Activated T-cell treated with anti-CD3 and anti-CD28 coated beads, Interleukin-2, amount 50 U/mL, for 4 hours (primary cell): ENCODE results near the gene ST6GALNAC6. TPM values are rescaled to one million over a fixed set of nuclear protein-coding genes. Genes with fewer than 3 reads are reported as not detected.
"Not testable (repeated sequence)": the region's sequence is repeated elsewhere in the genome, so short reads cannot be mapped to it uniquely, and the experiment has no call there.

Experiments
- ATAC-seq, 2 donors: fragments of 200-7000 bp; cut with Tn5 transposase; one replicate each; pipeline ENCODE4 v1.10.0; 2021
- DNase-seq: peaks from one replicate; pipeline ENCODE4 v3.0.0-alpha.2; 2020
- H3K27me3 Mint-ChIP-seq: one replicate; pipeline ENCODE4 v1.8.0; 2021; ENCODE audit warnings: low read depth, mixed read lengths
- H3K36me3 Mint-ChIP-seq: one replicate; pipeline ENCODE4 v1.8.0; 2022; ENCODE audit warnings: mixed read lengths; ENCODE audit not compliant: insufficient read depth
- H3K4me1 Mint-ChIP-seq: one replicate; pipeline ENCODE4 v1.8.0; 2021; ENCODE audit warnings: low read depth, mixed read lengths
- H3K4me3 Mint-ChIP-seq: one replicate; pipeline ENCODE4 v1.8.0; 2021; ENCODE audit warnings: mild to moderate bottlenecking, moderate library complexity, mixed read lengths
- H3K9me3 Mint-ChIP-seq: one replicate; pipeline ENCODE4 v1.8.0; 2021; ENCODE audit warnings: mixed read lengths
- total RNA-seq, 3 donors: library from RNA; stranded (reverse); gene quantifications; one replicate each; pipeline ENCODE4 v1.2.1, GENCODE V29; 2021

ST6GALNAC6 gene
- total RNA-seq, 3 donors from 2014 or later, result 25.9 to 31.5 (median 31.0) TPM

GRCh38 chr9:127870153-127870491 is 29.3 kb downstream of the ST6GALNAC6 start:
- not testable (repeated sequence) for ATAC-seq, H3K9me3 Mint-ChIP-seq, H3K4me3 Mint-ChIP-seq, DNase-seq, H3K27me3 Mint-ChIP-seq, H3K36me3 Mint-ChIP-seq
- H3K4me1 Mint-ChIP-seq, result peaks cover 11% of the 10 kb centered on the region

DNA sequence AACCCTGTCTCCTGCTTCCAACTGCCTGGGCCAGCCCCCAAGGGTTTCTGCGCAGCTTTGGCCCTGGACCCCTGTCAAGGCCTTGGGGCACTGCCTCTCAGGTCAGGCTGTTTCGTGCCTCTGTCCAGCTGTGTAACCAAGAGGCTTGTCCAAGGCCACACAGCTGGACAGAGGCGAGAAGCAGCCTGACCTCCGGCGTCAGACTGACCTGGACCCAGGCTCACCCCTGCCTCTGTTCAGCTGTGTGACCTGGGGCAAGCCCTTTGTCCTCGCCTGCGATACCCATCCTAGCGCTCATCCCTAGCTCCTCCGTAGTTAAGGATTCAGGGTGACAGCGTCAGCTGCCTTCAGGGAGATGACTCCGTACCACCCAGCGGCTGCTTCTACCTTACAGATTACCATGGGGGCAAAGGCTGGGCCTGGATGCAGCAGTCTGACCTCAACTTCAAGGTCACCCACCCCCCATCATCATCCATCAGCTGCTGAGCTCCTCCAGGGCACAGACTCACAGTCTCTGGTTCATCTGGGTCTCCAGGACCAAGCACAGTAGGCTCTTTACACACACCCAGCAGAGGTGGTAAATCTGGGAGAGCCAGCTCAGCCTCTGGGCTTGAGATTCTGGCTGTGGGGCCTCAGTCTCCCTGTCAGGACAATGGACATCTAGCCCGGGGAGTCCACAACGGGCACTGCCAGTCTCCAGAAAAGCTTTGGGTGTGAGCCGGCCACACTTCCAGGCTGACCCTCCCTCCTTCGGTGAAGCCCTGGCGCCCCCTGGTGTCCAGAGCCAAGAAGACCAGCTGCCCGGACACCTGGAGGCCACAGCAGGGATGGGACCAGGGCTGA is 29.9 kb downstream of the ST6GALNAC6 start:
- no peaks in the 10 kb centered on the region for H3K9me3 Mint-ChIP-seq
- peaks cover 17% of the 10 kb centered on the region for H3K4me1 Mint-ChIP-seq
- no peak overlapping the region for H3K4me3 Mint-ChIP-seq
- H3K36me3 Mint-ChIP-seq, result peaks cover 2% of the 10 kb centered on the region
- DNase-seq (peak; percentile 77), ATAC-seq (peak; percentile 62 to 67)
- no peaks in the 10 kb centered on the region for H3K27me3 Mint-ChIP-seq

GRCh38 chr9:127868278-127868902 is 31.0 kb downstream of the ST6GALNAC6 start:
- no peaks in the 10 kb centered on the region for H3K9me3 Mint-ChIP-seq
- ATAC-seq, result no peak
- DNase-seq, result no peak
- H3K4me3 Mint-ChIP-seq, result no peak overlapping the region
- no peaks in the 10 kb centered on the region for H3K27me3 Mint-ChIP-seq
- H3K4me1 Mint-ChIP-seq, result peaks cover 17% of the 10 kb centered on the region
- peaks cover 2% of the 10 kb centered on the region for H3K36me3 Mint-ChIP-seq

DNA sequence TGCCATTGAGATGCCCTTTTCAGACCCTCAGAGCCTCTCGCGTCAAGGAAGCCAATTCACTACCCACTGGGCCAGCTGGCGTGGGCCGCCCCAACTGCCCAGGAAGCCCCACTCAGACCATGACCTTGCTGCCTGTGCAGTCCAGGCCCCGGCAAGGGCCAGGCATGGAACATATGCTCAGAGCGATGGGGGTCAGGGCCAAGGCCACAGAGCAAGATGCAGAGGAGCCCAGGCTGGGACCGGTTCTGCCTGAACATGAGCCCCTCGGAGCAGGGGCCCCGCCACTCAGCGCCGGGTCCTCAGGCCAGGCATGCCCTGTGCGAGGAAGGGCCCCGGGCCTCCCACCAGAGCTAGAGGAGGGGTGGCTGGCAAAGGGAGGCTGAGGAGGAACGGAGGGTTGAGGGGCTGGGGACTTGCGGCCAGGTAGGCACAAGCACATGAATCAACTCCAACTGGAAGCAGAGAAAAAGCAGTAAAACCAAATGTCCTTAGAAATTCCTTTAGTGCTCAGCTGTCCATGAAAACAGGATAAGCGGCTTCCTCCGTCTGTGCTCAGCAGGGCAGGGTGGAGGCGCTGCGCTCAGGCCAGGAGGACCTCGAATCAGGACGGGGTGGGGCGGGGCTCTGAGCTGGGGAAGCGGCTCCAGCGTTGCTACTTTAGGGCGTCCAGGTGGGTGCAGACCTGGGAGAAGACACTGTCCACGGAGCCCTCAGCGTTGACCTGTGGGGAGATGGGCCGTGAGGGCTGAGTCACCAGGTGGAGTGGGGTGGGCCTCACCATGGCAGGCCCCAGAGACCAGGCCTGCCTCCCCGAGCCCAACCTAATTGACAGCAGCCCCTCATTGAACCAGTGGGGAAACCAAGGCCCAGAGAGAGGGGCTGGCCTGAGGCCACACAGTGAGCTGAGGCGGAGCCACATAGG is 31.8 kb downstream of the ST6GALNAC6 start:
- ATAC-seq, result no peak
- Mint-ChIP-seq H3K4me3 (no peak overlapping the region), H3K27me3 (no peaks in the 10 kb centered on the region), H3K9me3 (no peaks in the 10 kb centered on the region), H3K36me3 (peaks cover 2% of the 10 kb centered on the region), H3K4me1 (peaks cover 23% of the 10 kb centered on the region)
- no peak for DNase-seq

DNA sequence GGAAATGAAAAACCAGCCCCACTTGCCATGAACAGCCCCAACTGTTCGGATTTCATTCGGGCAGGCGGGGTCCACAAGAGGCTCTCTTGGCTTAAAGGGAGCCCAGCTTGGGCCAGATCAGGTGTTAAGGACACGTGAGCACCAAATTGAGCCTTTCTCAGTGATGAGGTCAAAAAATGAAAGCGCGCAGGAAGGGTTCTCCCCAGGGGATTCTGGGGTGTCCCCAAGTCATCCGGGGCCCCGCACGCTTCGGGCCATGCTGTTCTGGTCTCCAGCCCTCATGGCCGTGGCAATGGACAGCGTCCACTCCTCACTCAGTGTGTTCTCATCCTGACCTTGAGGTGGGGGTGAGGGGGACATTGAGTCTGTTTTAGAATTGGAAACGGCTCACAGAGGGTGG is 32.9 kb downstream of the ST6GALNAC6 start:
- no peaks in the 10 kb centered on the region for H3K9me3 Mint-ChIP-seq
- no peak overlapping the region for H3K4me3 Mint-ChIP-seq
- H3K4me1 Mint-ChIP-seq, result peaks cover 34% of the 10 kb centered on the region
- DNase-seq (no peak), ATAC-seq (no peak)
- no peaks in the 10 kb centered on the region for H3K27me3 Mint-ChIP-seq
- peaks cover under 1% of the 10 kb centered on the region for H3K36me3 Mint-ChIP-seq

GRCh38 chr9:127865645-127866464 is 33.5 kb downstream of the ST6GALNAC6 start:
- Mint-ChIP-seq H3K36me3 (no peaks in the 10 kb centered on the region), H3K27me3 (no peaks in the 10 kb centered on the region), H3K4me3 (no peak overlapping the region), H3K9me3 (no peaks in the 10 kb centered on the region), H3K4me1 (peaks cover 41% of the 10 kb centered on the region)
- DNase-seq (no peak), ATAC-seq (peak; percentile 74 to 80)

- no peak for DNase-seq
- H3K36me3 Mint-ChIP-seq, result no peaks in the 10 kb centered on the region
- no peak overlapping the region for H3K4me3 Mint-ChIP-seq
- no peaks in the 10 kb centered on the region for H3K27me3 Mint-ChIP-seq
- ATAC-seq, result no peak
- H3K9me3 Mint-ChIP-seq, result no peaks in the 10 kb centered on the region
- peaks cover 50% of the 10 kb centered on the region for H3K4me1 Mint-ChIP-seq
These were observed 36.2 kb downstream of the ST6GALNAC6 start for GRCh38 chr9:127863191-127863621.

DNA sequence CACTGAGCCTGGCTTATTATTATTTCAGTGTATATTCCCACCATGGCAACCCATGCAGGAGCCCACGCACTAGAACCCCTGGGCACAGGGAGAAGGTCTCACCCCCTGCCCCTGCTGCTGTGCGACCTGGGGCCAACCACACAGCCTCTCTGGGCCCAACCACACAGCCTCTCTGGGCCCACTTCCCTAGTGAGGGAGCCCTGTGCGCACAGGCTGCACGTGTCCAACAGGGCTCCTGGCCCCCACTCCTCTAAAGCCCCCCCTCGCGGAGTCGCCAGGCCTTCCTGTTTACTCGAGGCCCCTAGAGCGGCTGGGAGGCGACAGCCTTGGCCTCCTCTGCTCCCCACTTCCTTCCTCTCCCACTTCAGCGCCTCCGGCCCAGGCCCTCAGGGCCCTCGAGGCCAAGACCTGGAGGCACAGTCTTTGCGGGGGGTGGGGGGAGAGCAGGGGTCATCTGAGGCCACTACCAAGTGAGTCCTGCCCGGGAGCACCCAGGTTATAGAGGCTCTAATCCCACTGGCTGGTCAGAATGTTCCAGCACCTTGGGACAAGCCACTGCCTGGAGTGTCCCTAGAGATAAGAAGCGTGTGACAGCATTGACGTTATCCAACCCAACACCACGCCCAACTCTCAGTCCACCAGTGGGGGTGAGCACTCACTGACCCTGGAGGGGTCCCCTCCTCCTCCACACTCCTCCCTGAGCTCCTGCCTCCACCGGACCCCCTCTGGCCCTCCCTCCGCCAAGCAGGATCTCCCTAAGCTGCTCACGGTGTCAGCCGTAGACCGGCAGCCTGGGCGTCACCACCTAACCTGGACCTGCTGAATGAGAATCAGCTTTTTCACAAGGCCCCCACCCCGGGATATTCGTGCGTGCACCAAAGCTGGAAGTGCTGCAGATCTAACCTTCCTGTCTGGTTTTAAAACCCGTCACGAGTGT is 37.1 kb downstream of the ST6GALNAC6 start:
- DNase-seq (no peak), ATAC-seq (peak in 1 of 2 donors; percentile 29)
- H3K4me1 Mint-ChIP-seq, result peaks cover 50% of the 10 kb centered on the region
- H3K4me3 Mint-ChIP-seq, result no peak overlapping the region
- H3K27me3 Mint-ChIP-seq, result no peaks in the 10 kb centered on the region
- H3K36me3 Mint-ChIP-seq, result no peaks in the 10 kb centered on the region
- no peaks in the 10 kb centered on the region for H3K9me3 Mint-ChIP-seq

- no peak for DNase-seq
- no peaks in the 10 kb centered on the region for H3K36me3 Mint-ChIP-seq
- H3K4me3 Mint-ChIP-seq, result no peak overlapping the region
- no peak for ATAC-seq
- peaks cover 49% of the 10 kb centered on the region for H3K4me1 Mint-ChIP-seq
- H3K27me3 Mint-ChIP-seq, result no peaks in the 10 kb centered on the region
- H3K9me3 Mint-ChIP-seq, result no peaks in the 10 kb centered on the region
These were observed 38.6 kb downstream of the ST6GALNAC6 start for GRCh38 chr9:127860779-127861178.

DNA sequence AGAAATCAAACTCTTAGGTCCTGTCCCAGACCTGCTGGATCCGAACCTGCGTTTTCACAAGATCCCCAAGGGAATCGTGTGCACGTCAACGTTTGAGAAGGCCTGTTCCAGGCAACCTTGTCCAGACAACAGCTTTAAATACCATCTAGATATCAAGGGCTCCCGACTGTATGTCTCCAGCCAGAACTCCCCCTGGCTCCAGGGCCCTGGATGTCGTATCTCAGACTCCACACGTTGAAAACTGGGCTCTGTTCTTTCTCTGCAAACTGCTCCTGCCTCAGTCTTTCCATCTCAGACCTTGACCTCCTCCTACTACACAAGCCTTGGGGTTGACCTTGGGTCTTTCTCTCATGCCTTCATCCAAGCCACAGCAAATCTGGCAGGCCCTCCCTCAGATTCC is 39.1 kb downstream of the ST6GALNAC6 start:
- Mint-ChIP-seq H3K27me3 (no peaks in the 10 kb centered on the region), H3K36me3 (no peaks in the 10 kb centered on the region), H3K9me3 (no peaks in the 10 kb centered on the region), H3K4me3 (no peak overlapping the region), H3K4me1 (peaks cover 47% of the 10 kb centered on the region)
- DNase-seq, result no peak
- ATAC-seq, result no peak

DNA sequence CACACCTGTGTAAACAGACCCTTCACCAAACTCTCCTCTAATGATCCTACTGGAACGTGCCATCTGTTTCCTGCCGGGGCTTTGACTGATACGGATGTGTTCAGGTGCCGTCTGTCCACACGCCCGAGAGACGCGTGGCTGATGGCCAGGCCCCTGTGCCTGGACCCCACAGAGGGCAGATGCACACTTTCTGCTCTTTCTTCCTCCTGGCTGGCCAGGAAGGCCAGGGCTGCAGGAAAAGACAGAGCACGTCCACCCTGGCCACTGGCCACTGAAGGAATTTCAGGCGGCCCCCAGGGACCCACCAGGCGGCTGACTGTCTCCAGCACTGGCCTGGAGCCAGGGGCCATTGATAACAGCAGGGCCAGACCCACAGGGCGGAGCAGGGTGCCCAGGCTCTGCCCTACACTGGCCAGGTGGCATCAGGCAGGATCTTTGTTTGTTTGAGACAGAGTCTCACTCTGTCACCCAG is 41.3 kb downstream of the ST6GALNAC6 start:
- no peak overlapping the region for H3K4me3 Mint-ChIP-seq
- no peaks in the 10 kb centered on the region for H3K36me3 Mint-ChIP-seq
- H3K4me1 Mint-ChIP-seq, result peaks cover 48% of the 10 kb centered on the region
- DNase-seq (no peak), ATAC-seq (no peak)
- no peaks in the 10 kb centered on the region for H3K9me3 Mint-ChIP-seq
- no peaks in the 10 kb centered on the region for H3K27me3 Mint-ChIP-seq

DNA sequence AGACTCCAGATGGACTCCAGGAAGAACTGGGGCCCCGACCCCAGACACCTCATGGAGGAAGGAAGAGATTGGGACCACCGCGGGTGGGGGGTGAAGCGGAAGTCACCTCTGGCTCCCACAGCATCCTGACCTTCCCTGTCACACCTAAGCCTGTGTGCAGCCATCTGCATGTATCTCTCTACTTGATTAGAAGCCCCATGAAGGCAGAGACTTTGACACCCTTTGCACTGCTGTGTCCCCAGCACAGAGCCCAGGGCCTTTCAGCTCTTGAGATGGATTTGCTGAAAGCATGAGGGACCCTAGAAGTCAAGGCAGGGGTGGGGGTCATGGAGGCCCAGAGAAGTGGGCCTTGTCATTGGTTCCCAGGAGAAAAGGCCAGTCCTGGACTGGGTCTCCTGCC is 42.1 kb downstream of the ST6GALNAC6 start:
- no peaks in the 10 kb centered on the region for H3K36me3 Mint-ChIP-seq
- H3K27me3 Mint-ChIP-seq, result no peaks in the 10 kb centered on the region
- peaks cover 47% of the 10 kb centered on the region for H3K4me1 Mint-ChIP-seq
- H3K9me3 Mint-ChIP-seq, result no peaks in the 10 kb centered on the region
- ATAC-seq (no peak), DNase-seq (no peak)
- H3K4me3 Mint-ChIP-seq, result no peak overlapping the region

DNA sequence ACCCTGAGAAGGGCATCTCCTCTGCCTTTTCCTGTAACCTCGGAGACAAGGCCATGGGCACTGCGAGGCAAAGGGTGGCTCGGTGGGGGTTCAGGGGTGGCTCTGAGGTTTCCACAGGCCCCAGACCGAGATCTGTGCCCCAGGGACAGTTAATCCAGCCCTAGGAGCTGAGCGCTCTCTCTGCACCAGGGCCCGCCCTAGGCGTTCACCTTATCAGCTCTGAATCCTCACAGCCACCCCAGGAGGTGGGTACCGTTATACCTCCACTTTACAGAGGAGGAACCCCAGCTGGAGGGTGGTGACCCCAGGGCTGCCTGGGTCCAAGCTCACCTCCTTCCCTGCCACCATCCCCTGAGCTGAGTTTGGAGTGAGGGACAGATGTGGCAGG is 42.7 kb downstream of the ST6GALNAC6 start:
- Mint-ChIP-seq H3K4me1 (peaks cover 45% of the 10 kb centered on the region), H3K4me3 (no peak overlapping the region), H3K9me3 (no peaks in the 10 kb centered on the region), H3K27me3 (no peaks in the 10 kb centered on the region), H3K36me3 (no peaks in the 10 kb centered on the region)
- DNase-seq (no peak), ATAC-seq (no peak)
